ENCODE results near the gene MR1.

- TF ChIP-seq CTCF (IDR thresholded peaks at IDR 0.05) (no peak), POLR2A (IDR thresholded peaks at IDR 0.05) (no peak)
Observed at GRCh38 chr1:181095763-181096184, 62.0 kb downstream of the MR1 start.
